Sigmoid colon (tissue), 7 donors: ENCODE results near the gene MAP2K3. TPM values are rescaled to one million over a fixed set of nuclear protein-coding genes. Genes with fewer than 3 reads are reported as not detected.
A peak's percentile ranks its signal among the peaks of the same experiment; 100 is the strongest.

Source experiments
- DNase-seq: peaks from one replicate; pipeline ENCODE4 v3.0.0-alpha.2; 2019
- H3K27ac ChIP-seq, 4 donors: fragments of 200-600 bp; sonication (generic); one replicate each; pipeline ENCODE4 v1.5.1; 2016 to 2019; ENCODE audit warnings: mild to moderate bottlenecking in 1 of 4
- H3K27me3 ChIP-seq, 3 donors: fragments of 200-600 bp; sonication (generic); one replicate each; pipeline ENCODE4 v1.5.1; 2019; ENCODE audit warnings: mild to moderate bottlenecking in 1 of 3
- H3K36me3 ChIP-seq, 4 donors: fragments of 200-600 bp; sonication (generic); one replicate each; pipeline ENCODE4 v1.5.1; 2016 to 2019
- H3K4me1 ChIP-seq, 4 donors: fragments of 200-600 bp; sonication (generic); one replicate each; pipeline ENCODE4 v1.5.1; 2017 to 2019
- H3K4me3 ChIP-seq, 4 donors: fragments of 200-600 bp; sonication (generic); one replicate each; pipeline ENCODE4 v1.5.1; 2017 to 2019; ENCODE audit warnings: mild to moderate bottlenecking in 2 of 4, moderate library complexity in 1 of 4
- H3K9me3 ChIP-seq, 4 donors: fragments of 200-600 bp in 3 of 4; sonication (generic) in 3 of 4; one replicate each; pipeline versions ENCODE4 v1.5.1 to v1.6.1; 2013 to 2019
- EP300 ChIP-seq, 4 donors: sonication (generic); formaldehyde crosslinking; IDR thresholded peaks; one replicate each; pipeline ENCODE4 v1.6.1; 2017; ENCODE audit warnings: antibody characterized with exemption in 4 of 4
- POLR2A ChIP-seq, 2 donors: fragments of 450-650 bp; IDR thresholded peaks; one replicate each; pipeline ENCODE4 v1.6.1; 2016; ENCODE audit warnings: antibody characterized with exemption in 2 of 2, mild to moderate bottlenecking in 2 of 2, moderate library complexity in 2 of 2
- POLR2AphosphoS5 ChIP-seq, 4 donors: sonication (generic); formaldehyde crosslinking; IDR thresholded peaks; one replicate each; pipeline ENCODE4 v1.6.1; 2017; ENCODE audit warnings: antibody characterized with exemption in 4 of 4
- WGBS, 2 donors: extraction: QIAGEN DNeasy Blood & Tissue Kit; methylation state at CpG; one replicate each; pipeline ENCODE4 v1.1.7; 2013; 5-methylcytosine and 5-hydroxymethylcytosine counted together
- intact Hi-C: fragments of 100-400 bp; cut with DNase I; formaldehyde crosslinking; loops from one replicate; pipeline ENCODE4 v1.15.1; 2023
- polyA plus RNA-seq, 3 donors: library from polyadenylated mRNA; stranded (reverse); fragments of 200-250 nt; gene quantifications; one replicate each; pipeline ENCODE4 v1.2.3, GENCODE V29; 2013
- total RNA-seq, 4 donors: library from RNA; depleted of rRNA; stranded (reverse); fragments of >200 nt; gene quantifications; one replicate each; pipeline ENCODE4 v1.1.0, GENCODE V29; 2016
- TF ChIP-seq, protein P1 (sequence below), 4 experiments: fragments of 450-650 bp in 3 of 4; fragments of 200-600 bp in 1 of 4; IDR thresholded peaks; one replicate each; pipeline ENCODE4 v1.5.1; 2016 to 2019; ENCODE audit warnings: antibody characterized with exemption in 4 of 4, mild to moderate bottlenecking in 3 of 4, moderate library complexity in 2 of 4
- donor health status: healthy with polysubstance abuse.
- donor health status: Bipolar disorder and iron deficiency.
- donor health status: healthy.

The MAP2K3 gene
- total and polyA plus RNA-seq, 7 donors: 9.5 to 59.1 (median 23.3) TPM

GRCh38 chr17:21271454-21272183, 12.9 kb upstream of the MAP2K3 start:
- WGBS, 2 donors: 92 to 93% methylated on average over 10 of the region's 10 CpGs
- no peak for DNase-seq
- Histone ChIP-seq H3K4me1 (peaks cover 0 to 19% (median 14%) of the 10 kb centered on the region in 4 donors), H3K4me3 (no peak overlapping the region), H3K27me3 (no peaks in the 10 kb centered on the region), H3K9me3 (no peaks in the 10 kb centered on the region), H3K36me3 (no peaks in the 10 kb centered on the region), H3K27ac (no peak overlapping the region)
- TF ChIP-seq POLR2A (IDR thresholded peaks at IDR 0.05): no peak
- TF ChIP-seq EP300 (IDR thresholded peaks at IDR 0.05): no peak
- TF ChIP-seq, protein P1, sequence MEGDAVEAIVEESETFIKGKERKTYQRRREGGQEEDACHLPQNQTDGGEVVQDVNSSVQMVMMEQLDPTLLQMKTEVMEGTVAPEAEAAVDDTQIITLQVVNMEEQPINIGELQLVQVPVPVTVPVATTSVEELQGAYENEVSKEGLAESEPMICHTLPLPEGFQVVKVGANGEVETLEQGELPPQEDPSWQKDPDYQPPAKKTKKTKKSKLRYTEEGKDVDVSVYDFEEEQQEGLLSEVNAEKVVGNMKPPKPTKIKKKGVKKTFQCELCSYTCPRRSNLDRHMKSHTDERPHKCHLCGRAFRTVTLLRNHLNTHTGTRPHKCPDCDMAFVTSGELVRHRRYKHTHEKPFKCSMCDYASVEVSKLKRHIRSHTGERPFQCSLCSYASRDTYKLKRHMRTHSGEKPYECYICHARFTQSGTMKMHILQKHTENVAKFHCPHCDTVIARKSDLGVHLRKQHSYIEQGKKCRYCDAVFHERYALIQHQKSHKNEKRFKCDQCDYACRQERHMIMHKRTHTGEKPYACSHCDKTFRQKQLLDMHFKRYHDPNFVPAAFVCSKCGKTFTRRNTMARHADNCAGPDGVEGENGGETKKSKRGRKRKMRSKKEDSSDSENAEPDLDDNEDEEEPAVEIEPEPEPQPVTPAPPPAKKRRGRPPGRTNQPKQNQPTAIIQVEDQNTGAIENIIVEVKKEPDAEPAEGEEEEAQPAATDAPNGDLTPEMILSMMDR (IDR thresholded peaks at IDR 0.05): no peak
- no peak for TF ChIP-seq POLR2AphosphoS5 (IDR thresholded peaks at IDR 0.05)
- intact Hi-C loops: no loop called here

GRCh38 chr17:21272250-21272649, 12.3 kb upstream of the MAP2K3 start:
- H3K27me3 ChIP-seq: no peaks in the 10 kb centered on the region
- H3K9me3 ChIP-seq: no peaks in the 10 kb centered on the region
- intact Hi-C loops: no loop called here
- WGBS, 2 donors: 88 to 92% methylated on average over 3 of the region's 3 CpGs
- TF ChIP-seq, protein P1 (IDR thresholded peaks at IDR 0.05): no peak
- no peak for TF ChIP-seq EP300 (IDR thresholded peaks at IDR 0.05)
- no peak for TF ChIP-seq POLR2A (IDR thresholded peaks at IDR 0.05)
- no peak for TF ChIP-seq POLR2AphosphoS5 (IDR thresholded peaks at IDR 0.05)
- H3K27ac ChIP-seq: no peak overlapping the region
- no peak for DNase-seq
- no peaks in the 10 kb centered on the region for H3K36me3 ChIP-seq
- peaks cover 0 to 19% (median 15%) of the 10 kb centered on the region in 4 donors for H3K4me1 ChIP-seq
- no peak overlapping the region for H3K4me3 ChIP-seq

- H3K4me3 ChIP-seq: no peak overlapping the region
- no peaks in the 10 kb centered on the region for H3K9me3 ChIP-seq
- intact Hi-C loops: no loop called here
- no peak for DNase-seq
- peaks cover 0 to 19% (median 15%) of the 10 kb centered on the region in 4 donors for H3K4me1 ChIP-seq
- H3K27me3 ChIP-seq: no peaks in the 10 kb centered on the region
- 49 to 73% methylated on average over 14 of the region's 14 CpGs for whole genome bisulfite sequencing, 2 donors
- TF ChIP-seq POLR2AphosphoS5 (IDR thresholded peaks at IDR 0.05) (no peak), EP300 (IDR thresholded peaks at IDR 0.05) (no peak), POLR2A (IDR thresholded peaks at IDR 0.05) (no peak)
- TF ChIP-seq, protein P1 (IDR thresholded peaks at IDR 0.05): no peak
- no peaks in the 10 kb centered on the region for H3K36me3 ChIP-seq
- no peak overlapping the region for H3K27ac ChIP-seq
Observed at GRCh38 chr17:21272881-21273792, 11.4 kb upstream of the MAP2K3 start.

DNA sequence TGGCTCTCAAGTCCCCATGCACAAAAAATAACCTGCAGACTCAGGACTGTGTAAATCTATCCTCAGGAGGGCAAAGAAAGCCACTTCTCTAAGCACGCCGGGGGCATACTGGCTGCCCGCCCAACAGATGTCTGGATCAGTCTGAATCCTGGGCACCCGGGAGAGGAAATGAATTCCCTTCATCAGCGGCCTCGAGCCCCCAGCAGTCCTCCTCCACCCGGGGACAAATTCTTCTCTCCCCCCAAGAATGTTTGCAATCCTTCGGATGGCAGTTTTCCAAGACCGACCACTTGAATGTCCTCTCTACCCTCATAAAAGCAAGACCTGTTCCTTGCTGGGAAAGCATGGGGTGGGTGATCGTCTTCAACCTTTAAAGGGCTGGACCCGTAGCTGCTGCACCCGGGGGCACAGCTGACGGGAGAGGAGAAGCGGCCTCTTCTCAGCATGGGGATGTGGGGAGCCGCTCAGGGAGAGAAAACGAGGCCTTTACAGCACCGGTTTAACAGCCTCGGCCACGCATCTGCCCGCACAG, 9.4 kb upstream of the MAP2K3 start:
- TF ChIP-seq, protein P1 (IDR thresholded peaks at IDR 0.05): no peak
- TF ChIP-seq POLR2A (IDR thresholded peaks at IDR 0.05) (no peak), EP300 (IDR thresholded peaks at IDR 0.05) (no peak), POLR2AphosphoS5 (IDR thresholded peaks at IDR 0.05) (no peak)
- H3K9me3 ChIP-seq: no peaks in the 10 kb centered on the region
- peak overlapping the region; percentile 54 to 67 (median 64) for H3K4me3 ChIP-seq
- peaks cover 0 to 20% (median 15%) of the 10 kb centered on the region in 4 donors for H3K4me1 ChIP-seq
- intact Hi-C loops: no loop called here
- H3K27ac ChIP-seq: peak overlapping the region; percentile 57 to 87 (median 78)
- H3K27me3 ChIP-seq: no peaks in the 10 kb centered on the region
- DNase-seq: no peak
- no peaks in the 10 kb centered on the region for H3K36me3 ChIP-seq
- WGBS, 2 donors: 16 to 22% methylated on average over 20 of the region's 20 CpGs
